ENCODE data around the gene BICC1.

Gene BICC1

DNA sequence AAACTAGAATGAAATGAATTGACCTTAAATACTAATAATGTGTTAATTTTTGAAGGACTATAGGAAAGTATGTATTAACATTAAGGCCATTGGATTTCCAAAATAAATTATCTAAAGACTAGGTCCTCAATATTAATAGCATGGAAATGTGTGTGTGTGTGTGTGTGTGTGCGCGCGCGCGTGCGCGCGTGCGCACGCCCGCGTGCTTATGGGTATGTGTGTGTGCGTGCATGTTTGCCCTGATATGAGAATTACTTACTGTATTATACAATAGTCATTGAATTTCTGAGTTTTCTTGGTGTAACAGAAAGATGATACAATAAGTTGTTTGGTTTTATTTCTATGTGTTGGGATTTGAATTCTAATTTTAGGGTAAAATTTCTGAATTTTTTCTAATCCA, 205.9 kb downstream of the BICC1 start:
- Histone ChIP-seq H3K4me1 (ENCODE audit: insufficient read depth, low read length, poor library complexity, severe bottlenecking) (no peaks in the 10 kb centered on the region), H3F3A (ENCODE audit: low read depth) (no peaks in the 10 kb centered on the region), H3K79me2 (ENCODE audit: insufficient read depth, low read length) (no peaks in the 10 kb centered on the region), H4K20me1 (ENCODE audit: insufficient read depth, low read length, poor library complexity, severe bottlenecking) (no peaks in the 10 kb centered on the region), H3K9ac (ENCODE audit: low read depth, low read length, poor library complexity, severe bottlenecking) (no peak overlapping the region), H3K27me3 (ENCODE audit: insufficient read depth, low read length, poor library complexity, severe bottlenecking) (no peaks in the 10 kb centered on the region), H3K36me3 (ENCODE audit: insufficient read depth, low read length) (no peaks in the 10 kb centered on the region), H3K4me2 (ENCODE audit: low read depth, low read length, poor library complexity, severe bottlenecking) (no peak overlapping the region), H3K9me3 (ENCODE audit: insufficient read depth, low read depth, low read length) (no peaks in the 10 kb centered on the region), H3K4me3 (ENCODE audit: low read length, poor library complexity, severe bottlenecking) (no peak overlapping the region), H2AFZ (ENCODE audit: low read length) (no peak overlapping the region), H3K9me2 (replicated peaks; ENCODE audit: low read depth, low read length) (no peaks in the 10 kb centered on the region)
- TF ChIP-seq, protein P1, sequence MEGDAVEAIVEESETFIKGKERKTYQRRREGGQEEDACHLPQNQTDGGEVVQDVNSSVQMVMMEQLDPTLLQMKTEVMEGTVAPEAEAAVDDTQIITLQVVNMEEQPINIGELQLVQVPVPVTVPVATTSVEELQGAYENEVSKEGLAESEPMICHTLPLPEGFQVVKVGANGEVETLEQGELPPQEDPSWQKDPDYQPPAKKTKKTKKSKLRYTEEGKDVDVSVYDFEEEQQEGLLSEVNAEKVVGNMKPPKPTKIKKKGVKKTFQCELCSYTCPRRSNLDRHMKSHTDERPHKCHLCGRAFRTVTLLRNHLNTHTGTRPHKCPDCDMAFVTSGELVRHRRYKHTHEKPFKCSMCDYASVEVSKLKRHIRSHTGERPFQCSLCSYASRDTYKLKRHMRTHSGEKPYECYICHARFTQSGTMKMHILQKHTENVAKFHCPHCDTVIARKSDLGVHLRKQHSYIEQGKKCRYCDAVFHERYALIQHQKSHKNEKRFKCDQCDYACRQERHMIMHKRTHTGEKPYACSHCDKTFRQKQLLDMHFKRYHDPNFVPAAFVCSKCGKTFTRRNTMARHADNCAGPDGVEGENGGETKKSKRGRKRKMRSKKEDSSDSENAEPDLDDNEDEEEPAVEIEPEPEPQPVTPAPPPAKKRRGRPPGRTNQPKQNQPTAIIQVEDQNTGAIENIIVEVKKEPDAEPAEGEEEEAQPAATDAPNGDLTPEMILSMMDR (conservative IDR thresholded peaks at IDR 0.05; ENCODE audit: low read length) = no peak
- TF ChIP-seq EZH2phosphoT487 (IDR thresholded peaks at IDR 0.05; ENCODE audit: borderline replicate concordance) = no peak

DNA sequence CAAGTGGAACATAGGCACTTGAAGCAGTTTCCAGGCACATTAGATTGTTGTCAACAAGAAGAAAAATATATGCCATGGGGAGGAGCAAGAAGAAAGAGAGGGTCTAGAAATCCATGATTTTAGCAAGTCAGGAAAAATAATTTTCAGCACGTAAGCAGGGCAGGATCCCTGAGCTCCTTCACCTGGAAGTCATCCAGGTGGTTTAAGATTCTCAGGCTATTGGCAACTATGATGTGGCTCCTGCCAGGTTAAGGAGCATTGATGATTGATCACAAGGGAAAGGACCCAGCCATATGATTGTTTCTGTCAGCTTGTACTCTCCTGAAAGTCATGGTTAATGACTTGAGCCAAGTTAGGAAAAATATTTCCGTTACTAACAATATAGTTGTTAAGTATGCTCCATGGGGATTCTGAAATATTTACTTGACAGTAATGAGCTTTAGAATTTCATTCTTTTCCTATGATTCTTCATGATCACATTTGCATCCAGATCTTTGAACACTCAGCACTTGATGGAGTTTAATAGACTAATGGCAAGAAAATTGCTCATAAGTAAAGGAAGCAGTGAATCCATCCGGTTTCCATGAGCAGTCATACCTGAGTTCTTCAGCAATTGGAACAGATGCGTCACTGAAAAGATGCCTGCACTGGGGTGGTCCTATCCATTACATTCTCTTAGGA, 209.1 kb downstream of the BICC1 start:
- no peak overlapping the region for H3K4me3 ChIP-seq (ENCODE audit: low read length, poor library complexity, severe bottlenecking)
- no peak overlapping the region for H3K9ac ChIP-seq (ENCODE audit: low read depth, low read length, poor library complexity, severe bottlenecking)
- H4K20me1 ChIP-seq (ENCODE audit: insufficient read depth, low read length, poor library complexity, severe bottlenecking) = no peaks in the 10 kb centered on the region
- no peaks in the 10 kb centered on the region for H3K79me2 ChIP-seq (ENCODE audit: insufficient read depth, low read length)
- H3K9me3 ChIP-seq (ENCODE audit: insufficient read depth, low read depth, low read length) = no peaks in the 10 kb centered on the region
- H3F3A ChIP-seq (ENCODE audit: low read depth) = no peaks in the 10 kb centered on the region
- H3K27me3 ChIP-seq (ENCODE audit: insufficient read depth, low read length, poor library complexity, severe bottlenecking) = no peaks in the 10 kb centered on the region
- no peaks in the 10 kb centered on the region for H3K36me3 ChIP-seq (ENCODE audit: insufficient read depth, low read length)
- TF ChIP-seq EZH2phosphoT487 (IDR thresholded peaks at IDR 0.05; ENCODE audit: borderline replicate concordance) = no peak
- TF ChIP-seq, protein P1 (conservative IDR thresholded peaks at IDR 0.05; ENCODE audit: low read length) = no peak
- H3K9me2 ChIP-seq (replicated peaks; ENCODE audit: low read depth, low read length) = no peaks in the 10 kb centered on the region
- no peak overlapping the region for H2AFZ ChIP-seq (ENCODE audit: low read length)
- H3K4me2 ChIP-seq (ENCODE audit: low read depth, low read length, poor library complexity, severe bottlenecking) = no peak overlapping the region
- H3K4me1 ChIP-seq (ENCODE audit: insufficient read depth, low read length, poor library complexity, severe bottlenecking) = no peaks in the 10 kb centered on the region

DNA sequence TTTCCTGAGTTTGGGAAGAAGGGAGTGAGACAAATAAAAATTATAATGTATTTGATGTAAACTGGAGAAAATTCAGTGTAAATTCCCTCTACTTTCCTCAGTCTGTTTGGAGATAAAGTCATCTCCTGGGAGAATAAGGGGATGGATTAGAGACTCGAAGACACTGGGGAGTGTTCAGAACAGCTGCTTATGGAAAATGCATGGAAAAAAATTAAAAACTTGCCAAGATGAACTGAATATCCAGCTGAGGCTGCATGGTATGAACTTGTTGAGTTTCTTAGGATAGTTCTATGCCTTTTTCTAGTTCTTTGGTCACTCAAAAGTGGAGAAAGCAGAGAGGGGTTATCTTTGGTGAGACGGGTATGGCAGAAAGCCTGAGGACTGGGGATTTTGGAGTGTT, 210.5 kb downstream of the BICC1 start:
- no peak overlapping the region for H2AFZ ChIP-seq (ENCODE audit: low read length)
- no peak overlapping the region for H3K4me3 ChIP-seq (ENCODE audit: low read length, poor library complexity, severe bottlenecking)
- TF ChIP-seq, protein P1 (conservative IDR thresholded peaks at IDR 0.05; ENCODE audit: low read length) = no peak
- no peak for TF ChIP-seq EZH2phosphoT487 (IDR thresholded peaks at IDR 0.05; ENCODE audit: borderline replicate concordance)
- H3K9me2 ChIP-seq (replicated peaks; ENCODE audit: low read depth, low read length) = no peaks in the 10 kb centered on the region
- no peaks in the 10 kb centered on the region for H3K27me3 ChIP-seq (ENCODE audit: insufficient read depth, low read length, poor library complexity, severe bottlenecking)
- H3K36me3 ChIP-seq (ENCODE audit: insufficient read depth, low read length) = no peaks in the 10 kb centered on the region
- H3K79me2 ChIP-seq (ENCODE audit: insufficient read depth, low read length) = no peaks in the 10 kb centered on the region
- no peaks in the 10 kb centered on the region for H3F3A ChIP-seq (ENCODE audit: low read depth)
- H4K20me1 ChIP-seq (ENCODE audit: insufficient read depth, low read length, poor library complexity, severe bottlenecking) = no peaks in the 10 kb centered on the region
- no peak overlapping the region for H3K4me2 ChIP-seq (ENCODE audit: low read depth, low read length, poor library complexity, severe bottlenecking)
- H3K9me3 ChIP-seq (ENCODE audit: insufficient read depth, low read depth, low read length) = no peaks in the 10 kb centered on the region
- no peaks in the 10 kb centered on the region for H3K4me1 ChIP-seq (ENCODE audit: insufficient read depth, low read length, poor library complexity, severe bottlenecking)
- no peak overlapping the region for H3K9ac ChIP-seq (ENCODE audit: low read depth, low read length, poor library complexity, severe bottlenecking)
